ENCODE results near the gene KCNIP4.

DNA sequence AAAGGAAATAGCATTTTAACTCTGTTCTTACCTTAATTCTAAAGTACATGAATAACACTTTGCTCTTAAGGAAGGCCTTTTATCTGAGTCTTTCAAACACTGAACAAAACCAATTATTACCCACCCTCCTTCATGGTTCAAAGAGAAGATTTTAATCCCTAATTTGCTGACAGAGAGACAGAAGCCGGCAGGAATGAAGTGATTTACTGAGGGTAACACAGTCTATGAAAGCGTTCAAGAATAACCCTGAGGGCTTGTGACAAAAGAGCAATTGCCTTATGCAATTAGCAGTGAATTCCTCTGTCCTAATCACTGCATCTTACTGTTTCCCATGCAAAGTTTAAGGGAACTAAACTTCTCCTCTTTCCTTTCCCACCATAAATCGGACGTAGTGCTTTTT, 1104.3 kb downstream of the KCNIP4 start:
- no peak for TF ChIP-seq POLR2A (IDR thresholded peaks at IDR 0.05)
- TF ChIP-seq, protein P1, sequence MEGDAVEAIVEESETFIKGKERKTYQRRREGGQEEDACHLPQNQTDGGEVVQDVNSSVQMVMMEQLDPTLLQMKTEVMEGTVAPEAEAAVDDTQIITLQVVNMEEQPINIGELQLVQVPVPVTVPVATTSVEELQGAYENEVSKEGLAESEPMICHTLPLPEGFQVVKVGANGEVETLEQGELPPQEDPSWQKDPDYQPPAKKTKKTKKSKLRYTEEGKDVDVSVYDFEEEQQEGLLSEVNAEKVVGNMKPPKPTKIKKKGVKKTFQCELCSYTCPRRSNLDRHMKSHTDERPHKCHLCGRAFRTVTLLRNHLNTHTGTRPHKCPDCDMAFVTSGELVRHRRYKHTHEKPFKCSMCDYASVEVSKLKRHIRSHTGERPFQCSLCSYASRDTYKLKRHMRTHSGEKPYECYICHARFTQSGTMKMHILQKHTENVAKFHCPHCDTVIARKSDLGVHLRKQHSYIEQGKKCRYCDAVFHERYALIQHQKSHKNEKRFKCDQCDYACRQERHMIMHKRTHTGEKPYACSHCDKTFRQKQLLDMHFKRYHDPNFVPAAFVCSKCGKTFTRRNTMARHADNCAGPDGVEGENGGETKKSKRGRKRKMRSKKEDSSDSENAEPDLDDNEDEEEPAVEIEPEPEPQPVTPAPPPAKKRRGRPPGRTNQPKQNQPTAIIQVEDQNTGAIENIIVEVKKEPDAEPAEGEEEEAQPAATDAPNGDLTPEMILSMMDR (IDR thresholded peaks at IDR 0.05) = no peak
